Measurements from ENCODE around the gene COL11A2. TPM values are rescaled to one million over a fixed set of nuclear protein-coding genes. Genes with fewer than 3 reads are reported as not detected.

The COL11A2 gene
- total RNA-seq, 1 experiment from 2014 or later, result 2.3 TPM

GRCh38 chr6:33200219-33201146, 8.2 kb upstream of the COL11A2 start, which contains the start of the genes RXRB and SLC39A7:
Gene RXRB, minus strand, starts transcription at chr6:33200665. Its CDS starts 189 bp downstream, at chr6:33200476.
Gene SLC39A7, plus strand, starts transcription at chr6:33200867. Its CDS starts 379 bp downstream, at chr6:33201246.
- no peaks in the 10 kb centered on the region for H4K20me1 ChIP-seq (ENCODE audit: control insufficient read depth, insufficient read depth, insufficient read length)
- peaks cover 6% of the 10 kb centered on the region for H3K27me3 Mint-ChIP-seq (ENCODE audit: low read depth)

More at GRCh38 chr6:33200219-33201146, 8.2 kb upstream of the COL11A2 start, which contains the start of the genes RXRB and SLC39A7:
- peaks cover 3% of the 10 kb centered on the region; the same call in 1 of the 2 replicates for H3K27me3 ChIP-seq (ENCODE audit: insufficient read depth, low read length)
- H3K79me2 ChIP-seq (ENCODE audit: insufficient read depth, low read length), result peaks cover 4% of the 10 kb centered on the region; the same call in 1 of the 2 replicates
- H3K14ac ChIP-seq (ENCODE audit: insufficient read depth, low read length), result peak within 1 kb of the TSS; percentile 87
- WGBS (ENCODE audit: extremely low coverage, insufficient read length, low lambda C conversion rate), result no CpG with 5 or more reads among the region's 68 CpGs
- H3K9ac ChIP-seq (ENCODE audit: extremely low read depth, insufficient read length, low read length), result peak within 1 kb of the TSS; percentile 88
- no peak within 1 kb of the TSS for H3K56ac ChIP-seq (ENCODE audit: insufficient read length, low read depth, low read length)
- no peak within 1 kb of the TSS for H2BK120ac ChIP-seq (ENCODE audit: low read depth, low read length, poor library complexity, severe bottlenecking)
- no peak within 1 kb of the TSS for H2BK12ac ChIP-seq (ENCODE audit: insufficient read length, low read depth, low read length)
- Mint-ChIP-seq H3K27ac (peak within 1 kb of the TSS; percentile 99), H3K4me1 (peaks cover 40 to 50% of the 10 kb centered on the region in 2 experiments), H3K9me3 (no peaks in the 10 kb centered on the region; a peak in 1 of 5 replicates), H3K36me3 (ENCODE audit: insufficient read depth in 1 of 3, low read depth in 3 of 3) (peaks cover 34 to 49% (median 38%) of the 10 kb centered on the region in 3 experiments), H3K4me3 (peak within 1 kb of the TSS; percentile 96 to 99)
- H3K23me2 ChIP-seq (ENCODE audit: insufficient read length, low read depth, low read length, poor library complexity, severe bottlenecking), result peaks cover 17% of the 10 kb centered on the region
- H4K5ac ChIP-seq (ENCODE audit: insufficient read length, low read depth, low read length), result no peak within 1 kb of the TSS
- H3K79me1 ChIP-seq (ENCODE audit: insufficient read depth, low read depth, low read length, poor library complexity, severe bottlenecking), result no peaks in the 10 kb centered on the region
- peak within 1 kb of the TSS; percentile 86 for H3K4me2 ChIP-seq (ENCODE audit: insufficient read depth, insufficient read length, low read length)
- no peak within 1 kb of the TSS for H3K23ac ChIP-seq (ENCODE audit: insufficient read length, low read depth, low read length)
- H3K27ac ChIP-seq (ENCODE audit: insufficient read length, low read depth, low read length), result peak within 1 kb of the TSS; percentile 57
- H2AK5ac ChIP-seq (ENCODE audit: insufficient read length, low read length), result no peak within 1 kb of the TSS
- H2BK20ac ChIP-seq (ENCODE audit: low read depth, low read length, poor library complexity, severe bottlenecking), result no peak within 1 kb of the TSS
- no peak within 1 kb of the TSS for H3T11ph ChIP-seq (ENCODE audit: low read length)
- no peak for TF ChIP-seq CTCF (conservative IDR thresholded peaks at IDR 0.05)
- H2BK15ac ChIP-seq (ENCODE audit: low read depth, low read length), result no peak within 1 kb of the TSS
- H3K4me1 ChIP-seq (ENCODE audit: insufficient read depth, low read length), result peaks cover 12% of the 10 kb centered on the region; the same call in 1 of the 2 replicates
- H3K9me3 ChIP-seq (ENCODE audit: control insufficient read depth, low read depth, low read length), result no peaks in the 10 kb centered on the region
- no peak within 1 kb of the TSS for H4K91ac ChIP-seq (ENCODE audit: insufficient read length, low read depth, low read length)
- DNase-seq, result peak; percentile 98
- peak within 1 kb of the TSS; percentile 76 for H3K18ac ChIP-seq (ENCODE audit: insufficient read length, low read depth, low read length)
- no peak within 1 kb of the TSS for H2BK5ac ChIP-seq (ENCODE audit: insufficient read length, low read length)
- H2AFZ ChIP-seq (ENCODE audit: low read length), result no peak within 1 kb of the TSS
- no peak within 1 kb of the TSS for H4K8ac ChIP-seq (replicated peaks; ENCODE audit: insufficient read length, low read depth, low read length)
- no peak within 1 kb of the TSS for H3K4ac ChIP-seq (ENCODE audit: low read depth, low read length)
